HepG2 (cell line): ENCODE results near the gene DLG4. TPM values are rescaled to one million over a fixed set of nuclear protein-coding genes. Genes with fewer than 3 reads are reported as not detected.

Experiments used
- DR1 ChIP-seq: sonication (generic); formaldehyde crosslinking; IDR thresholded peaks from 2 replicates; pipeline ENCODE4 v1.8.0; 2021; ENCODE audit warnings: mild to moderate bottlenecking, missing genetic modification reagents, inconsistent platforms
- EZH2 ChIP-seq: conservative IDR thresholded peaks from 2 replicates; pipeline ENCODE4 v1.6.1; 2012; ENCODE audit warnings: mild to moderate bottlenecking, low read depth, low read length, moderate library complexity
- GPBP1L1 ChIP-seq: sonication (generic); formaldehyde crosslinking; IDR thresholded peaks from 2 replicates; pipeline ENCODE4 v1.5.0; 2020; ENCODE audit warnings: mild to moderate bottlenecking, missing genetic modification reagents
- KDM1A ChIP-seq: IDR thresholded peaks from 2 replicates; pipeline ENCODE4 v1.6.1; 2016; ENCODE audit warnings: missing compliant biosample characterization
- KLF12 ChIP-seq: sonication (generic); formaldehyde crosslinking; IDR thresholded peaks from 2 replicates; pipeline ENCODE4 v1.4.0; 2020; ENCODE audit warnings: missing genetic modification reagents, borderline replicate concordance
- NR2F6 ChIP-seq, 2 experiments: IDR thresholded peaks; 2 replicates each; pipeline ENCODE4 v1.6.1; 2016; ENCODE audit warnings: antibody characterized with exemption in 1 of 2, mild to moderate bottlenecking in 1 of 2
- ZBTB1 ChIP-seq: sonication (generic); formaldehyde crosslinking; IDR thresholded peaks from 2 replicates; pipeline ENCODE4 v1.4.0; 2020; ENCODE audit warnings: missing genetic modification reagents, borderline replicate concordance
- ZNF225 ChIP-seq: sonication (generic); formaldehyde crosslinking; IDR thresholded peaks from 2 replicates; pipeline ENCODE4 v1.4.0; 2020; ENCODE audit warnings: mild to moderate bottlenecking, missing genetic modification reagents
- ZNF430 ChIP-seq: sonication (generic); formaldehyde crosslinking; IDR thresholded peaks from 2 replicates; pipeline ENCODE4 v1.9.0; 2021; ENCODE audit warnings: mild to moderate bottlenecking, missing genetic modification reagents
- polyA plus RNA-seq, 8 experiments: library from polyadenylated mRNA; depleted of rRNA in 3 of 8; stranded (reverse) in 7 of 8; unstranded in 1 of 8; fragments of >200 nt; fragmentation: Illumina TruSeq in 4 of 8; extraction: Trizol in 4 of 8; gene quantifications; 2 replicates each; pipeline versions ENCODE4 v1.2.1 to v1.2.3, GENCODE V29; 2011 to 2016; ENCODE audit warnings: low read depth in 4 of 8, missing spikeins in 1 of 8, mixed read lengths in 1 of 8; ENCODE audit not compliant: insufficient read depth in 1 of 8
- total RNA-seq, 5 experiments: library from RNA; depleted of rRNA; stranded (reverse); fragments of >200 nt; fragmentation: Illumina TruSeq; extraction: Trizol; gene quantifications; 2 replicates each; pipeline ENCODE4 v1.2.3, GENCODE V29; 2016; ENCODE audit warnings: low read depth in 1 of 5
- TF ChIP-seq, protein P1 (sequence below): sonication (generic); formaldehyde crosslinking; IDR thresholded peaks from 2 replicates; pipeline ENCODE4 v1.4.0; 2020; ENCODE audit warnings: mild to moderate bottlenecking, missing genetic modification reagents
- TF ChIP-seq, protein P2 (sequence below): sonication (generic); formaldehyde crosslinking; IDR thresholded peaks from 2 replicates; pipeline ENCODE4 v1.5.0; 2020; ENCODE audit warnings: missing genetic modification reagents
- TF ChIP-seq, protein P3 (sequence below), 2 experiments: fragments of 450-650 bp in 1 of 2; sonication (generic) in 1 of 2; formaldehyde crosslinking; IDR thresholded peaks; 2 replicates each; pipeline versions ENCODE4 v1.5.0 to v1.8.0; 2020 to 2022; ENCODE audit warnings: mild to moderate bottlenecking in 1 of 2, missing genetic modification reagents in 1 of 2
- TF ChIP-seq, protein P4 (sequence below): sonication (generic); formaldehyde crosslinking; IDR thresholded peaks from 2 replicates; pipeline ENCODE4 v1.4.0; 2020; ENCODE audit warnings: mild to moderate bottlenecking, missing genetic modification reagents
- TF ChIP-seq, protein P5 (sequence below): IDR thresholded peaks from 2 replicates; pipeline ENCODE4 v1.6.1; 2012; ENCODE audit warnings: low read length, improper control_type of control experiment

Gene DLG4
- total and polyA plus RNA-seq, 2 of the 13 experiments (the other 11 are each of a cell fraction or from before 2014, with no cell fraction given), result 0.71 to 4.3 TPM

GRCh38 chr17:7178973-7179316 is 40.7 kb downstream of the DLG4 start (continued):
- TF ChIP-seq, protein P1, sequence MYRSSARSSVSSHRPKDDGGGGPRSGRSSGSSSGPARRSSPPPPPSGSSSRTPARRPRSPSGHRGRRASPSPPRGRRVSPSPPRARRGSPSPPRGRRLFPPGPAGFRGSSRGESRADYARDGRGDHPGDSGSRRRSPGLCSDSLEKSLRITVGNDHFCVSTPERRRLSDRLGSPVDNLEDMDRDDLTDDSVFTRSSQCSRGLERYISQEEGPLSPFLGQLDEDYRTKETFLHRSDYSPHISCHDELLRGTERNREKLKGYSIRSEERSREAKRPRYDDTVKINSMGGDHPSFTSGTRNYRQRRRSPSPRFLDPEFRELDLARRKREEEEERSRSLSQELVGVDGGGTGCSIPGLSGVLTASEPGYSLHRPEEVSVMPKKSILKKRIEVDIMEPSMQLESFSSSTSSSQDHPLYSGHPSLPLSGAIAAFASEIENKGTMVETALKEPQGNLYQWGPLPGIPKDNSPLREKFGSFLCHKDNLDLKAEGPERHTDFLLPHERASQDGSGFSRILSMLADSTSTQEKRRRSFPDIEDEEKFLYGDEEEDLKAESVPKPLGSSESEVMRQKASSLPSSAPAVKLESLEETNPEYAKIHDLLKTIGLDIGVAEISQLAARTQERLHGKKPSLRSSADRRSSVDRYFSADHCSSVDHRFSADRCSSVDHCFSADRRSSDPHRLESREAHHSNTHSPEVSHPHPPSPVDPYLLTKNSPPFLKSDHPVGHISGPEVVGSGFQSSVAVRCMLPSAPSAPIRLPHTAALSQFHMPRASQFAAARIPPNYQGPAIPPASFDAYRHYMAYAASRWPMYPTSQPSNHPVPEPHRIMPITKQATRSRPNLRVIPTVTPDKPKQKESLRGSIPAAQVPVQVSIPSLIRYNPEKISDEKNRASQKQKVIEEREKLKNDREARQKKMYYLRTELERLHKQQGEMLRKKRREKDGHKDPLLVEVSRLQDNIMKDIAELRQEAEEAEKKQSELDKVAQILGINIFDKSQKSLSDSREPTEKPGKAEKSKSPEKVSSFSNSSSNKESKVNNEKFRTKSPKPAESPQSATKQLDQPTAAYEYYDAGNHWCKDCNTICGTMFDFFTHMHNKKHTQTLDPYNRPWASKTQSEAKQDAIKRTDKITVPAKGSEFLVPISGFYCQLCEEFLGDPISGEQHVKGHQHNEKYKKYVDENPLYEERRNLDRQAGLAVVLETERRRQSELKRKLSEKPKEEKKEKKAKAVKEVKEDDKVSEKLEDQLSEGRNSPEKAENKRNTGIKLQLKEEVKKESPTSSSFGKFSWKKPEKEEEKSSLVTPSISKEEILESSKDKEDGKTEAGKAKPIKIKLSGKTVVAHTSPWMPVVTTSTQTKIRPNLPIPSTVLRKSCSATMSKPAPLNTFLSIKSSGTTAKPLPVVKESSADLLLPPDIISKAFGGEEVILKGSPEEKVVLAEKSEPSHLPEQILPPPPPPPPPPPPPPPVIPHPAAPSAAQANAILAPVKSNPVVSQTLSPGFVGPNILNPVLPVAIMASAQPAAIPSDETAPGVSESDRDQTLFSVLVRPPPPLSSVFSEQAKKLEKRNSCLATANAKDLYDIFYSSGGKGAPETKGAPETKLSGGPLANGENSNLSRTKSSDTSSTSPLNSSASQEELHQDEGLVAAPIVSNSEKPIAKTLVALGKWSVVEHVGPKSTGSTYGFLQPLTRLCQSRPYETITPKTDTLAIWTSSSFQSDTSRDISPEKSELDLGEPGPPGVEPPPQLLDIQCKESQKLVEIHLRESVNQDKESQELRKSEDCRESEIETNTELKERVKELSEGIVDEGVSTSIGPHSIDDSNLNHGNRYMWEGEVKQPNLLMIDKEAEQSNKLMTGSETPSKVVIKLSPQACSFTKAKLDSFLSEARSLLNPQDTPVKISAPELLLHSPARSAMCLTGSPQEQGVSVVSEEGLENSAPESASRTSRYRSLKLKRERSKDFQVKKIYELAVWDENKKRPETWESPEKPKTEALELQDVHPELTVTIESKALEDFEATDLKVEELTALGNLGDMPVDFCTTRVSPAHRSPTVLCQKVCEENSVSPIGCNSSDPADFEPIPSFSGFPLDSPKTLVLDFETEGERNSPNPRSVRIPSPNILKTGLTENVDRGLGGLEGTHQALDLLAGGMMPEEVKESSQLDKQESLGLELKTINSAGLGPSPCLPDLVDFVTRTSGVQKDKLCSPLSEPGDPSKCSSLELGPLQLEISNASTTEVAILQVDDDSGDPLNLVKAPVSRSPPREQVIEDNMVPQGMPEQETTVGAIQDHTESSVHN, result no peak
- TF ChIP-seq, protein P2, sequence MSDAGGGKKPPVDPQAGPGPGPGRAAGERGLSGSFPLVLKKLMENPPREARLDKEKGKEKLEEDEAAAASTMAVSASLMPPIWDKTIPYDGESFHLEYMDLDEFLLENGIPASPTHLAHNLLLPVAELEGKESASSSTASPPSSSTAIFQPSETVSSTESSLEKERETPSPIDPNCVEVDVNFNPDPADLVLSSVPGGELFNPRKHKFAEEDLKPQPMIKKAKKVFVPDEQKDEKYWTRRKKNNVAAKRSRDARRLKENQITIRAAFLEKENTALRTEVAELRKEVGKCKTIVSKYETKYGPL (CRISPR knock-in tag), result no peak
- TF ChIP-seq KDM1A (CRISPR knock-in tag) (no peak), ZNF430 (no peak), EZH2 (no peak), KLF12 (no peak), GPBP1L1 (CRISPR knock-in tag) (no peak), ZBTB1 (no peak), DR1 (CRISPR knock-in tag) (no peak), NR2F6 (IDR thresholded peaks at IDR 0.05) (no peak), NR2F6 (CRISPR knock-in tag; IDR thresholded peaks at IDR 0.05) (no peak), ZNF225 (CRISPR knock-in tag) (no peak)
- TF ChIP-seq, protein P3, sequence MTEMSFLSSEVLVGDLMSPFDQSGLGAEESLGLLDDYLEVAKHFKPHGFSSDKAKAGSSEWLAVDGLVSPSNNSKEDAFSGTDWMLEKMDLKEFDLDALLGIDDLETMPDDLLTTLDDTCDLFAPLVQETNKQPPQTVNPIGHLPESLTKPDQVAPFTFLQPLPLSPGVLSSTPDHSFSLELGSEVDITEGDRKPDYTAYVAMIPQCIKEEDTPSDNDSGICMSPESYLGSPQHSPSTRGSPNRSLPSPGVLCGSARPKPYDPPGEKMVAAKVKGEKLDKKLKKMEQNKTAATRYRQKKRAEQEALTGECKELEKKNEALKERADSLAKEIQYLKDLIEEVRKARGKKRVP (CRISPR knock-in tag; IDR thresholded peaks at IDR 0.05), result no peak
- TF ChIP-seq, protein P4, sequence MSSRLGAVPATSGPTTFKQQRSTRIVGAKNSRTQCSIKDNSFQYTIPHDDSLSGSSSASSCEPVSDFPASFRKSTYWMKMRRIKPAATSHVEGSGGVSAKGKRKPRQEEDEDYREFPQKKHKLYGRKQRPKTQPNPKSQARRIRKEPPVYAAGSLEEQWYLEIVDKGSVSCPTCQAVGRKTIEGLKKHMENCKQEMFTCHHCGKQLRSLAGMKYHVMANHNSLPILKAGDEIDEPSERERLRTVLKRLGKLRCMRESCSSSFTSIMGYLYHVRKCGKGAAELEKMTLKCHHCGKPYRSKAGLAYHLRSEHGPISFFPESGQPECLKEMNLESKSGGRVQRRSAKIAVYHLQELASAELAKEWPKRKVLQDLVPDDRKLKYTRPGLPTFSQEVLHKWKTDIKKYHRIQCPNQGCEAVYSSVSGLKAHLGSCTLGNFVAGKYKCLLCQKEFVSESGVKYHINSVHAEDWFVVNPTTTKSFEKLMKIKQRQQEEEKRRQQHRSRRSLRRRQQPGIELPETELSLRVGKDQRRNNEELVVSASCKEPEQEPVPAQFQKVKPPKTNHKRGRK, result no peak
- TF ChIP-seq, protein P5, sequence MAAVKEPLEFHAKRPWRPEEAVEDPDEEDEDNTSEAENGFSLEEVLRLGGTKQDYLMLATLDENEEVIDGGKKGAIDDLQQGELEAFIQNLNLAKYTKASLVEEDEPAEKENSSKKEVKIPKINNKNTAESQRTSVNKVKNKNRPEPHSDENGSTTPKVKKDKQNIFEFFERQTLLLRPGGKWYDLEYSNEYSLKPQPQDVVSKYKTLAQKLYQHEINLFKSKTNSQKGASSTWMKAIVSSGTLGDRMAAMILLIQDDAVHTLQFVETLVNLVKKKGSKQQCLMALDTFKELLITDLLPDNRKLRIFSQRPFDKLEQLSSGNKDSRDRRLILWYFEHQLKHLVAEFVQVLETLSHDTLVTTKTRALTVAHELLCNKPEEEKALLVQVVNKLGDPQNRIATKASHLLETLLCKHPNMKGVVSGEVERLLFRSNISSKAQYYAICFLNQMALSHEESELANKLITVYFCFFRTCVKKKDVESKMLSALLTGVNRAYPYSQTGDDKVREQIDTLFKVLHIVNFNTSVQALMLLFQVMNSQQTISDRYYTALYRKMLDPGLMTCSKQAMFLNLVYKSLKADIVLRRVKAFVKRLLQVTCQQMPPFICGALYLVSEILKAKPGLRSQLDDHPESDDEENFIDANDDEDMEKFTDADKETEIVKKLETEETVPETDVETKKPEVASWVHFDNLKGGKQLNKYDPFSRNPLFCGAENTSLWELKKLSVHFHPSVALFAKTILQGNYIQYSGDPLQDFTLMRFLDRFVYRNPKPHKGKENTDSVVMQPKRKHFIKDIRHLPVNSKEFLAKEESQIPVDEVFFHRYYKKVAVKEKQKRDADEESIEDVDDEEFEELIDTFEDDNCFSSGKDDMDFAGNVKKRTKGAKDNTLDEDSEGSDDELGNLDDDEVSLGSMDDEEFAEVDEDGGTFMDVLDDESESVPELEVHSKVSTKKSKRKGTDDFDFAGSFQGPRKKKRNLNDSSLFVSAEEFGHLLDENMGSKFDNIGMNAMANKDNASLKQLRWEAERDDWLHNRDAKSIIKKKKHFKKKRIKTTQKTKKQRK, result no peak
